Fibroblast of skin of right quadriceps (primary cell): ENCODE results near the gene PPP2R5E.

Experiments
- DNase-seq: peaks from one replicate; pipeline ENCODE4 v3.0.0-alpha.2; 2013

PPP2R5E gene

GRCh38 chr14:63361790-63362189 is 181.4 kb downstream of the PPP2R5E start:
- no peak for DNase-seq

GRCh38 chr14:63357841-63358240 is 185.3 kb downstream of the PPP2R5E start:
- no peak for DNase-seq

- no peak for DNase-seq
These were observed 197.4 kb downstream of the PPP2R5E start for GRCh38 chr14:63345826-63346225.

- no peak for DNase-seq
These were observed 198.8 kb downstream of the PPP2R5E start for GRCh38 chr14:63344336-63344735.

- DNase-seq = peak; percentile 64
These were observed 199.3 kb downstream of the PPP2R5E start for GRCh38 chr14:63343878-63344277.

- no peak for DNase-seq
These were observed 200.8 kb downstream of the PPP2R5E start for GRCh38 chr14:63342371-63342770.

- no peak for DNase-seq
These were observed 214.1 kb downstream of the PPP2R5E start for GRCh38 chr14:63328787-63329737.

GRCh38 chr14:63326840-63327239 is 216.3 kb downstream of the PPP2R5E start:
- no peak for DNase-seq

GRCh38 chr14:63322897-63323573 is 220.1 kb downstream of the PPP2R5E start:
- DNase-seq = no peak

- no peak for DNase-seq
These were observed 220.7 kb downstream of the PPP2R5E start for GRCh38 chr14:63322472-63322871.
